Lower leg skin (tissue), 3 donors: ENCODE results near the gene GCLC.

Experiments
- POLR2A ChIP-seq, 2 donors: fragments of 450-650 bp; IDR thresholded peaks; one replicate each; pipeline ENCODE4 v1.6.1; 2016 to 2017; ENCODE audit warnings: antibody characterized with exemption in 2 of 2, mild to moderate bottlenecking in 1 of 2, moderate library complexity in 1 of 2
- TF ChIP-seq, protein P1 (sequence below), 3 donors: fragments of 450-650 bp; IDR thresholded peaks; one replicate each; pipeline ENCODE4 v1.5.1; 2016; ENCODE audit warnings: antibody characterized with exemption in 3 of 3, mild to moderate bottlenecking in 3 of 3, moderate library complexity in 2 of 3

GRCh38 chr6:53582963-53583362 lies 38.1 kb upstream of the GCLC start:
- TF ChIP-seq, protein P1, sequence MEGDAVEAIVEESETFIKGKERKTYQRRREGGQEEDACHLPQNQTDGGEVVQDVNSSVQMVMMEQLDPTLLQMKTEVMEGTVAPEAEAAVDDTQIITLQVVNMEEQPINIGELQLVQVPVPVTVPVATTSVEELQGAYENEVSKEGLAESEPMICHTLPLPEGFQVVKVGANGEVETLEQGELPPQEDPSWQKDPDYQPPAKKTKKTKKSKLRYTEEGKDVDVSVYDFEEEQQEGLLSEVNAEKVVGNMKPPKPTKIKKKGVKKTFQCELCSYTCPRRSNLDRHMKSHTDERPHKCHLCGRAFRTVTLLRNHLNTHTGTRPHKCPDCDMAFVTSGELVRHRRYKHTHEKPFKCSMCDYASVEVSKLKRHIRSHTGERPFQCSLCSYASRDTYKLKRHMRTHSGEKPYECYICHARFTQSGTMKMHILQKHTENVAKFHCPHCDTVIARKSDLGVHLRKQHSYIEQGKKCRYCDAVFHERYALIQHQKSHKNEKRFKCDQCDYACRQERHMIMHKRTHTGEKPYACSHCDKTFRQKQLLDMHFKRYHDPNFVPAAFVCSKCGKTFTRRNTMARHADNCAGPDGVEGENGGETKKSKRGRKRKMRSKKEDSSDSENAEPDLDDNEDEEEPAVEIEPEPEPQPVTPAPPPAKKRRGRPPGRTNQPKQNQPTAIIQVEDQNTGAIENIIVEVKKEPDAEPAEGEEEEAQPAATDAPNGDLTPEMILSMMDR (IDR thresholded peaks at IDR 0.05) = no peak
- no peak for TF ChIP-seq POLR2A (IDR thresholded peaks at IDR 0.05)
